Aorta (tissue), 5 donors: ENCODE results near the gene UBASH3B. TPM values are rescaled to one million over a fixed set of nuclear protein-coding genes. Genes with fewer than 3 reads are reported as not detected.

Experiments
- ATAC-seq: fragments of 200-7000 bp; cut with Tn5 transposase; one replicate; pipeline ENCODE4 v1.9.1; 2022; ENCODE audit warnings: moderate library complexity; ENCODE audit not compliant: low FRiP score
- DNase-seq, 2 donors: peaks; one replicate each; pipeline ENCODE4 v3.0.0-alpha.2; 2020
- H3K27ac ChIP-seq, 2 donors: one replicate each; pipeline ENCODE4 v1.5.1; 2013; ENCODE audit warnings: low read length in 2 of 2, mild to moderate bottlenecking in 2 of 2, moderate library complexity in 2 of 2, control low read depth in 1 of 2, inconsistent platforms in 1 of 2, low read depth in 1 of 2
- H3K27me3 ChIP-seq, 2 donors: one replicate each; pipeline ENCODE4 v1.6.1; 2013; ENCODE audit warnings: control low read depth in 1 of 2, low read length in 1 of 2, mild to moderate bottlenecking in 1 of 2, moderate library complexity in 1 of 2; ENCODE audit not compliant: insufficient read depth in 2 of 2, control insufficient read depth in 1 of 2
- H3K36me3 ChIP-seq, 2 donors: one replicate each; pipeline ENCODE4 v1.6.1; 2013; ENCODE audit warnings: control low read depth in 1 of 2, low read length in 1 of 2, mild to moderate bottlenecking in 1 of 2; ENCODE audit not compliant: insufficient read depth in 2 of 2, control insufficient read depth in 1 of 2
- H3K4me1 ChIP-seq, 2 donors: one replicate each; pipeline ENCODE4 v1.6.1; 2013; ENCODE audit warnings: low read length in 2 of 2, control low read depth in 1 of 2, mild to moderate bottlenecking in 1 of 2, moderate library complexity in 1 of 2; ENCODE audit not compliant: insufficient read depth in 2 of 2, control insufficient read depth in 1 of 2
- H3K4me3 ChIP-seq, 2 donors: one replicate each; pipeline ENCODE4 v1.5.1; 2013; ENCODE audit warnings: low read length in 2 of 2, control low read depth in 1 of 2, mild to moderate bottlenecking in 1 of 2
- H3K9me3 ChIP-seq: one replicate; pipeline ENCODE4 v1.6.1; 2013; ENCODE audit warnings: mild to moderate bottlenecking, low read length; ENCODE audit not compliant: control insufficient read depth
- WGBS, 2 donors: extraction: QIAGEN DNeasy Blood & Tissue Kit; methylation state at CpG; one replicate each; pipeline ENCODE4 v1.1.7; 2013; 5-methylcytosine and 5-hydroxymethylcytosine counted together
- intact Hi-C, 2 donors: fragments of 100-400 bp; cut with DNase I; formaldehyde crosslinking; loops; one replicate each; pipeline versions ENCODE4 v1.14.2 to v1.15.0; 2022
- polyA plus RNA-seq, 2 donors: library from polyadenylated mRNA; stranded (reverse); fragments of 200-250 nt; gene quantifications; one replicate each; pipeline ENCODE4 v1.2.3, GENCODE V29; 2013
- total RNA-seq, 2 donors: library from RNA; stranded (reverse); fragmentation: NEBNext Ultra II Directional; extraction: Animal tissue kit (Norgen Biotek cat#: 25700); gene quantifications; one replicate each; pipeline ENCODE4 v1.2.1, GENCODE V29; 2021
- donor health status: healthy with polysubstance abuse.
- donor health status: Bipolar disorder and iron deficiency.
- donor health status: DM: no; HTN: no; CAD: no.
- donor health status: DM: no; HTN: no; CAD: no.
- donor health status: DM: yes; HTN: yes; CAD: no.

Gene UBASH3B
- total and polyA plus RNA-seq, 4 donors: 0.28 to 15.1 (median 6.0) TPM

DNA sequence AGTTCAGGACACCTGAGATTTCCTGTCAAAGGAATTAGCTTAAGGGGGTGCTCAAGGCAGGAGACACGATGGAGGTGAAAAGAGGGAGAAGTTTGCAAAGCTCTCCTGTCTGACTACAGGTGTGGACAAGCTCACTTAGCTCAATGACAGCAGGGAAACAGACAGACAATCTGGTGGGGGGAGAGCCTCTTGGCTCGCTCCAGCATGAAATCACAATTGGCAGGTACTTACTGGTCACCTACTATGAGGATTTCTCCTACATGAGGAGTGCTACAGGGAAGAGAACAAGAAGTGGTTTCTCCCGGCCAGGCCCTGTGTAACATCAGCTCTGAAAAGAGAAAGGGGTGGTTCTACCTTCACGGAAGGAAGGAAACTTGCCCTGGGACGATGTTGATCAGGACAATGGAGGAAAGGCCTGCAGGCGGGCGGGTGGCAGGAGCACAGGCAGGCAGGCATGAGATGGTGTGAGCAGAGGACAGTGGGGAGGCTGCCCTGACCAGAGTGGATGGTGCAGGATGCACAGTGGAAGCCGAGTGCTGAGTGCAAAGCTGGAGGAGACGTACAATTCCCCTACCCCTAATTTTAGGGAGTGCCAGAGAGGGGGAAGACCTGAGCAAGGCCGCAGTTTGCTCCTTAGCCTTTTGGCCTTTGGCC, 124.9 kb downstream of the UBASH3B start:
- Histone ChIP-seq H3K9me3 (no peaks in the 10 kb centered on the region), H3K27me3 (no peaks in the 10 kb centered on the region), H3K4me1 (no peaks in the 10 kb centered on the region), H3K36me3 (no peaks in the 10 kb centered on the region), H3K4me3 (no peak overlapping the region), H3K27ac (no peak overlapping the region)
- 95 to 97% methylated on average over 9 to 10 of the region's 10 CpGs for WGBS, 2 donors
- DNase-seq (no peak), ATAC-seq (no peak)
- intact Hi-C loops: loop anchor here in 1 of 2 donors (2.0 kb wide), 1 partner anchor 148 kb away; no protein-coding TSS in a partner anchor

DNA sequence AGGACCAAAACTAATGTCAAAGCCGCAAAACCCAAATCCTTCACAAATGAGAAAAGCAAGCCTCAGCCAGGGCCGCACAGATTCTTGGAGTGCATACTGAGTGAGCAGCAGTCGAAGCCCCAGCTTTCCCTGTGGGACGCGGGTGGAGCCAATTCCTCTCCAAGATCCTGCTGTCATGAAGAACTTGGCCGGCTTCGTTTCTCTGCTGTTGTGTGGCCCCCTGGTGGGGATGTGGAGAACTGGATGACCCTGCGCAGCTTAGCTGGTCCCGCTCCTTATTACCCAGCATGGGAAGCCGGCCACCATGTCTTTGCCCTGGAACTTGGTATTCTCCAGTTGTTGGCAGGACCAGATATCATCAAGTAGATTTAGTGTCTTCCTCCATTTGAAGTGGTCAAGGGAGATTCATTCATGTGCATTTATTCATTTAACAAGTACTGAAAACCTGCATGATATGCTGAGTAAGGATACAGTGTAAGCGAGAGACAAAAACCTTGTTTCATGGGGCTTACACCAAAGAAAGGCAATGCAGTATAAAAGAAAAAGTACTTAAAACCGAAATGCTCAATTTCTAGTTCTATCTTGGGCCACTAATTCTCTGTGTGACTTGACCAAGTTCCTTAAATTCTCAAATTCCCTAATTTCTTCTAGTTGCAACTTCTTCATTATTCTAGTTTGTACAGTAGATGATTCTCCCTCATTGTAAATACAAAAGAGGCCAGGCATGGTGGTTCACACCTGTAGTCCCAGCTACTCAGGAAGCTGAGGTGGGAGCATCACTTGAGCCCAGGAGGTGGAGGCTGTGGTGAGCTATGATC, 126.1 kb downstream of the UBASH3B start:
- Histone ChIP-seq H3K27ac (no peak overlapping the region), H3K4me1 (no peaks in the 10 kb centered on the region), H3K9me3 (no peaks in the 10 kb centered on the region), H3K4me3 (no peak overlapping the region), H3K27me3 (no peaks in the 10 kb centered on the region), H3K36me3 (no peaks in the 10 kb centered on the region)
- peak; percentile 90 to 93 for DNase-seq
- 17% methylated on average over 12 of the region's 12 CpGs for WGBS, 2 donors
- peak; percentile 93 for ATAC-seq
- intact Hi-C loops: loop anchor here in 1 of 2 donors (2.0 kb wide), 1 partner anchor 149 kb away; no protein-coding TSS in a partner anchor

DNA sequence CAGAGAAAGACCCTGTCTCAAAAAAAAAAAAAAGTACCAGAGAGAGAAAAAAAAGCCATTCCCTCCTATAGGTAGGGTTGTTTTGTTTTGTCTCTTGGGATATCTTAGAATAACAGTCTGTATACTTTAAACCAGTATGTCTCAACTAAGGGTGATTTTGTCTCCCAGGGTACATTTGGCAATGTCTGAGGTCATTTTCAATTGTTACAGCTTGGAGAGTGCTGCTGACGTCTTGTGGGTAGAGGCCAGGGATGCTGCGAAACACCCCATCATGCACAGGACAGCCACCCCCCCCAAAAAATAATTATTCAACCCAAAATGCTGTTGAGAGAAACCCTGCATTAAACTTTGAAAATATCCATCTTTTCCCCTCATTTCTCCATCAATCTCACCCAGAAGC, 126.7 kb downstream of the UBASH3B start:
- no peaks in the 10 kb centered on the region for H3K27me3 ChIP-seq
- ATAC-seq (no peak), DNase-seq (no peak)
- no peaks in the 10 kb centered on the region for H3K4me1 ChIP-seq
- no peak overlapping the region for H3K27ac ChIP-seq
- no peak overlapping the region for H3K4me3 ChIP-seq
- H3K36me3 ChIP-seq: no peaks in the 10 kb centered on the region
- intact Hi-C loops: no loop called here
- 91 to 92% methylated on average over 2 of the region's 2 CpGs for WGBS, 2 donors
- H3K9me3 ChIP-seq: no peaks in the 10 kb centered on the region

DNA sequence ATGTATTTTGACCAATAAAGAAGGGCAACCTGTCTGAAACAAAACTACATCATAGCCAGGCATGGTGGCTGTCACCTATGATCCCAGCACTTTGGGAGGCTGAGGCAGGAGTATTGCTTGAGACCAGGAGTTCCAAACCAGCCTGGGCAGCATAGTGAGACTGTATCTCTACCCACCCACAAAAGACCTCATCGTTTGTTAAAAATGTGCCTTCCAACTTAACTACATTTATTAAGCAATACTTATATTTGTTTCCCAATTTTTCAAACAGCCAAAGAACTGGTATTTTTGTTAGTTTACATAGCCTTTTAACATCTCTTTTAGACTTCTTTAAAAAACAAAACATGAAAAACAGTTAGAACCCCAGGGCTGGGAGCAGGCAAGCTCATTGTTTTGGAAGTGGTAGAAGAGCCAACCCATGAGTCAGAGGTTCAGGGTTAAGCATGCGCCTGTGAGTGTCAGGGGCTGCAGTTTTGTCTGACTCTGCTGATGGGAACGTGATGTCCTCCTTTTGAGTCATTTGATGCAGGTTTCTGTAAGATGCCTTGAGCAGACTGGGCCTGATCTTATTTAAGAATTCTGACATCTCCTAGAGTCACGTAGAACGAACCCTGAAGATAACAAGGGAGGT, 128.9 kb downstream of the UBASH3B start:
- ATAC-seq (peak; percentile 72), DNase-seq (no peak)
- Histone ChIP-seq H3K27me3 (no peaks in the 10 kb centered on the region), H3K4me1 (no peaks in the 10 kb centered on the region), H3K27ac (no peak overlapping the region), H3K36me3 (no peaks in the 10 kb centered on the region), H3K4me3 (no peak overlapping the region), H3K9me3 (no peaks in the 10 kb centered on the region)
- 10% methylated on average over 5 of the region's 5 CpGs for WGBS, 2 donors
- intact Hi-C loops: no loop called here

DNA sequence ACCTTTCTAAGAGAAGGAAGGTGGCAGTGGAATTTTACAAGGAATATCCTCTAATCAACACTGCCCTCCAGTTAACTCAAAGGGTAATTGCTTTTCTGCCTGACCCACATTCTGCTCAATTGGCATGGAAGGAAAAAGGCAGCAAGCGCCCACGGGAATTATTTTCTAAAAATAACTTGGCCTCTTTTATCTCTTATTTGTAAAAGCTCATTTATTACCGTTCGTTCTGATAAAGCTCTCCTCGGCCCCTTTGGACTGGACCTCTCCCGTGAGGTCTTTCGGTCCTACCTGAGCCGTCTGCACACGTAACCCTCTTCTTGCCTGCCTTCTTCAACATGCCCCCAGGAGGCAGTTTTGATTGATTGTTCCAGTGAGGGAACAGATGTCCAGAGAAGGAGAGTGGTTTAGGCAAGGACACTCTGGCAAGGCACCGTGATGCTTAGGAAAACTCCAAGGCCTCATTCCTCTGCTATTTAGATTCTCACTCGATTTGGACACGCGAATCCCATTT, 129.6 kb downstream of the UBASH3B start:
- no peak overlapping the region for H3K4me3 ChIP-seq
- intact Hi-C loops: no loop called here
- 19 to 24% methylated on average over 13 of the region's 13 CpGs for WGBS, 2 donors
- DNase-seq (no peak), ATAC-seq (no peak)
- no peaks in the 10 kb centered on the region for H3K36me3 ChIP-seq
- H3K27ac ChIP-seq: peak overlapping the region in 1 of 2 donors; percentile 30
- H3K4me1 ChIP-seq: no peaks in the 10 kb centered on the region
- H3K27me3 ChIP-seq: no peaks in the 10 kb centered on the region
- no peaks in the 10 kb centered on the region for H3K9me3 ChIP-seq

DNA sequence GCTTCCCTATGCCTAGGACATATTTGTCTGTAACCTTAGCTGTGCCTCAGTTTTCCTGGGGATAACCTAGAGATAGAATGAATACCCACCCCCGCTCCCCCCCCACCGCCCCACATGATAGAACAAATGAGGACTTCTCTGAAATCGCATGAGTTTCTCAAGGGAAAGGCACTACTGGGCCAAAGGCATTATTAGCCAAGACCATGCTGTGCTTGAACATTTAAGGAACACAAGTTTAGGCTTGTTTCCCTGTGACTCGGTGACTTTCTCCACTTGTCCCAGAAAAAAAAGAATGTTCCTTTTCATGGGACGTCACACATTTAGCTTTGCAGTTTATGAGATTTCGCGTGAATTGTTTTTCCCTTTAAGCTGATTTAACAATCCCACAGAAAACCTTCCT, 131.4 kb downstream of the UBASH3B start:
- no peaks in the 10 kb centered on the region for H3K27me3 ChIP-seq
- intact Hi-C loops: no loop called here
- no peak overlapping the region for H3K4me3 ChIP-seq
- H3K4me1 ChIP-seq: no peaks in the 10 kb centered on the region
- 82 to 83% methylated on average over 7 of the region's 7 CpGs for WGBS, 2 donors
- H3K9me3 ChIP-seq: no peaks in the 10 kb centered on the region
- H3K36me3 ChIP-seq: no peaks in the 10 kb centered on the region
- DNase-seq (no peak), ATAC-seq (no peak)
- no peak overlapping the region for H3K27ac ChIP-seq

DNA sequence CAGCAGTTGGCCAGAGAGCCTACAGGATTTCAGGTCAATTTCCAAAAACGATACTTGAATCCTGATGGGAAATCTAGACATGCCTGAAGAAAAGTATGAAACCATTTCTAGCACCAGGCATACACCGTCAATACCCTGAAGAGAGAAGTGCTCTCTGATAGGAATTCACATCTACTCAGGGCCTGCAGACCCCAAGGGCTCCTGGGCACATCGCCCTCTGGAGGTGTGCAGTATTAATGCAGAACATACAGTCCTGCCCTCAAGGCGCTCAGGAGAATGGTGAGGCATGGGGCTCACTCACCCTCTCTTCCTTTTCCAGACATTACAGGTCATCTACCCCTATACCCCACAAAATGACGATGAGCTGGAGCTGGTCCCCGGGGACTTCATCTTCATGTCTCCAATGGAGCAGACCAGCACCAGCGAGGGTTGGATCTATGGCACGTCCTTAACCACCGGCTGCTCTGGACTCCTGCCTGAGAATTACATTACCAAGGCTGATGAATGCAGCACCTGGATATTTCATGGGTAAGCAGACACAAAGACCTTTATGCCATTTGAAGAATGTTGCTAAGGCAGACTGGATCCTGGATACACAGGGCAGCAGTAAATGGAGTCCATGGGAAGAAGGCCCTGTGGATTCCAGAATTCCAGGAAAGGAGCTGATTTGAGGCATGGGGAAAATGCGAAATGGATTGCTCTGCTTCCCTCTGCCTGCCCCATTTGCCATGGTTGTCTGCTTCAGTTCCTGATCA, 133.4 kb downstream of the UBASH3B start:
- H3K36me3 ChIP-seq: no peaks in the 10 kb centered on the region
- intact Hi-C loops: no loop called here
- H3K27me3 ChIP-seq: no peaks in the 10 kb centered on the region
- no peak overlapping the region for H3K4me3 ChIP-seq
- H3K4me1 ChIP-seq: no peaks in the 10 kb centered on the region
- no peak for ATAC-seq
- no peaks in the 10 kb centered on the region for H3K9me3 ChIP-seq
- H3K27ac ChIP-seq: no peak overlapping the region
- no peak for DNase-seq
- 93 to 95% methylated on average over 10 of the region's 10 CpGs for WGBS, 2 donors

DNA sequence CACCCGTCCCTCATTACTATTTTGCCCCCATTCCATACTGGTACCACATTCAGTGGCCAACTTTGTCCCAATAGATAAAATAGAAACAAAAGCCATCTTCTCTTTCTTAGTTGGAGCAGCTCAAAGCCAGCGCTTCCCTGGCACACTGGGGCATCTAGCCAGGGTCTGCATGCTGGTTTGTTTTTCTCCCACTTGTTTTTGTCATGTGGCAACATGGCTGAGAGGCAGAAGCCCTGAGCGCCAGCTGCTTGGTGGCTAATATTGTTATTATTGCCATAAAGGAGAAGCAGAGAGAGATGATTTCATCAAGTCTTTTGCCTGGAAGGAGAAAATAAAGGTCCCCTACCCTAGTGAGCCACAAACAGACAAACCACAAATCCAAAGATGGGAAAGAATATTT, 134.4 kb downstream of the UBASH3B start:
- DNase-seq: no peak
- 73 to 86% methylated on average over 3 of the region's 3 CpGs for WGBS, 2 donors
- no peaks in the 10 kb centered on the region for H3K4me1 ChIP-seq
- no peaks in the 10 kb centered on the region for H3K27me3 ChIP-seq
- no peak overlapping the region for H3K27ac ChIP-seq
- no peaks in the 10 kb centered on the region for H3K36me3 ChIP-seq
- no peak overlapping the region for H3K4me3 ChIP-seq
- intact Hi-C loops: loop anchor here in 1 of 2 donors (10.0 kb wide), 1 partner anchor 65 kb away; no protein-coding TSS in a partner anchor
- H3K9me3 ChIP-seq: no peaks in the 10 kb centered on the region
- ATAC-seq: no peak
